KG1 (cell line): ENCODE data around the gene GMDS.

ENCODE experiments used
- DNase-seq: peaks from one replicate; lab custom pipeline; 2025; lab: John Stamatoyannopoulos, UW

GMDS gene

GRCh38 chr6:1987640-1988039 lies 257.8 kb downstream of the GMDS start:
- no peak for DNase-seq

GRCh38 chr6:1986454-1987243 lies 258.8 kb downstream of the GMDS start:
- no peak for DNase-seq

GRCh38 chr6:1984346-1984994 lies 260.9 kb downstream of the GMDS start:
- DNase-seq = no peak

- DNase-seq = no peak
These were observed 261.6 kb downstream of the GMDS start for GRCh38 chr6:1983850-1984249.

- DNase-seq = no peak
These were observed 272.4 kb downstream of the GMDS start for GRCh38 chr6:1972962-1973361.

GRCh38 chr6:1971612-1972011 lies 273.8 kb downstream of the GMDS start:
- DNase-seq = no peak

GRCh38 chr6:1970151-1970561 lies 275.2 kb downstream of the GMDS start:
- no peak for DNase-seq

- no peak for DNase-seq
These were observed 278.7 kb downstream of the GMDS start for GRCh38 chr6:1966713-1967112.

- no peak for DNase-seq
These were observed 279.7 kb downstream of the GMDS start for GRCh38 chr6:1965596-1966224.

- no peak for DNase-seq
These were observed 281.8 kb downstream of the GMDS start for GRCh38 chr6:1963596-1963995.

- DNase-seq = no peak
These were observed 283.2 kb downstream of the GMDS start for GRCh38 chr6:1962201-1962600.

- DNase-seq = no peak
These were observed 284.8 kb downstream of the GMDS start for GRCh38 chr6:1960486-1961142.

- DNase-seq = no peak
These were observed 287.1 kb downstream of the GMDS start for GRCh38 chr6:1958257-1958656.

- no peak for DNase-seq
These were observed 287.7 kb downstream of the GMDS start for GRCh38 chr6:1957746-1958145.

GRCh38 chr6:1952740-1953360 lies 292.6 kb downstream of the GMDS start:
- DNase-seq = no peak

GRCh38 chr6:1950631-1951030 lies 294.8 kb downstream of the GMDS start:
- no peak for DNase-seq

- no peak for DNase-seq
These were observed 295.9 kb downstream of the GMDS start for GRCh38 chr6:1949538-1949937.

GRCh38 chr6:1947922-1948321 lies 297.5 kb downstream of the GMDS start:
- no peak for DNase-seq

- DNase-seq = no peak
These were observed 298.8 kb downstream of the GMDS start for GRCh38 chr6:1946583-1946982.

- DNase-seq = no peak
These were observed 300.1 kb downstream of the GMDS start for GRCh38 chr6:1945235-1945832.

- no peak for DNase-seq
These were observed 302.6 kb downstream of the GMDS start for GRCh38 chr6:1942834-1943233.

GRCh38 chr6:1941534-1941933 lies 303.9 kb downstream of the GMDS start:
- no peak for DNase-seq
